Measurements from ENCODE around the gene PTPRN2.
"Not testable (repeated sequence)": the region's sequence is repeated elsewhere in the genome, so short reads cannot be mapped to it uniquely, and the experiment has no call there.

The PTPRN2 gene

DNA sequence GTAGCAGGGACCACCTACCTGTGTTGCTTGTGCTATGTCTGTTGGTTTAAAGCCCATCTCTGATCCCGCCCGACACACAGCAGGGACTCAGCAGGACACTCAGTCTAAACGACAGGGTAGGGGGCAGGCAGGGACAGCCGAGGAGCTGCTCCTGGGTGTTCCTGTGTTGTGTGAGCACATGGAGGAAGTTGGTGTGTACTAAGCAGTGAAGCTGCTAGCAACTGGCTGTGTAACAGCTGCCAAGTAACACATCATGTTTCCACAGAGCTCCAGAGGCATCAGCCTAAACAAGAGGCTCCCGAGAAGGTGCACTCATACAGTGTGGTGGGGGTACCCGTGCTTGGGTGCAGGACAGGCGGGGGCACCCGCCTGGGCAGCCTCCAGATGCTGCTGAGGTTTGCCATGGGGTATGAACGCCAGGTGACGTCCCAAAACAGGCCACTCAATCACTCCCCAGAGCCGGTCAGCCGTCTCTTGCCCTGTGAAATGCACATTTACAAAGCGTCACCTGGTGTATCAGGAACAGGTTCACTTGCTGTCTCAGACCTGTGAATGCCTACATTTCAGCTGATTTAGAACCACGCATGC lies 59.6 kb downstream of the PTPRN2 start:
- no peak overlapping the region for H3K4me3 ChIP-seq (ENCODE audit: low read depth, low read length)
- TF ChIP-seq, protein P1, sequence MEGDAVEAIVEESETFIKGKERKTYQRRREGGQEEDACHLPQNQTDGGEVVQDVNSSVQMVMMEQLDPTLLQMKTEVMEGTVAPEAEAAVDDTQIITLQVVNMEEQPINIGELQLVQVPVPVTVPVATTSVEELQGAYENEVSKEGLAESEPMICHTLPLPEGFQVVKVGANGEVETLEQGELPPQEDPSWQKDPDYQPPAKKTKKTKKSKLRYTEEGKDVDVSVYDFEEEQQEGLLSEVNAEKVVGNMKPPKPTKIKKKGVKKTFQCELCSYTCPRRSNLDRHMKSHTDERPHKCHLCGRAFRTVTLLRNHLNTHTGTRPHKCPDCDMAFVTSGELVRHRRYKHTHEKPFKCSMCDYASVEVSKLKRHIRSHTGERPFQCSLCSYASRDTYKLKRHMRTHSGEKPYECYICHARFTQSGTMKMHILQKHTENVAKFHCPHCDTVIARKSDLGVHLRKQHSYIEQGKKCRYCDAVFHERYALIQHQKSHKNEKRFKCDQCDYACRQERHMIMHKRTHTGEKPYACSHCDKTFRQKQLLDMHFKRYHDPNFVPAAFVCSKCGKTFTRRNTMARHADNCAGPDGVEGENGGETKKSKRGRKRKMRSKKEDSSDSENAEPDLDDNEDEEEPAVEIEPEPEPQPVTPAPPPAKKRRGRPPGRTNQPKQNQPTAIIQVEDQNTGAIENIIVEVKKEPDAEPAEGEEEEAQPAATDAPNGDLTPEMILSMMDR (IDR thresholded peaks at IDR 0.05; ENCODE audit: insufficient read depth, low read length, missing control alignments), result no peak
- POLR2A ChIA-PET, result no interaction called here
- no peak for DNase-seq (ENCODE audit: low read depth, low spot score)
- CTCF ChIA-PET, result no interaction called here

DNA sequence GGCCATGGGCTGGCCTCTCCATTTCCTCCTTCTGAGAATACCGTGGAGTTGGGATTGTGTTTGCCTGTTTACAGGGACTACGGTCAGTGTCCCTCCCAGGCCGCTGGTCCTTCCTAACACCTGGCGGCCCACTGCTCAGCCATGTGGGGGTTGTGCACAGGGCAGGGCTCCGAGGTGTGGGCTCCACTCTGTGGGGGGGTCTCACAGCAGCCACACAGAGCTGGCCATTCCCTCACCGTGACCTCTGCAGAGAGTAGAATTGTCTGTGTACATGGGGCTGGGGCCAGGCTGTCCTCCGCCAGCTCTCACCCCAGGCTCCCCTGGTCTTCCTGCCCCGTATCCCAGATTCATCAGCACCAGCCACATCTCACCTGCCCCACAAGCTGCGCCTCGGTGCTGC lies 60.1 kb downstream of the PTPRN2 start:
- TF ChIP-seq, protein P1 (IDR thresholded peaks at IDR 0.05; ENCODE audit: insufficient read depth, low read length, missing control alignments), result no peak
- no peak for DNase-seq (ENCODE audit: low read depth, low spot score)
- H3K4me3 ChIP-seq (ENCODE audit: low read depth, low read length), result no peak overlapping the region
- ChIA-PET CTCF (no interaction called here), POLR2A (no interaction called here)

DNA sequence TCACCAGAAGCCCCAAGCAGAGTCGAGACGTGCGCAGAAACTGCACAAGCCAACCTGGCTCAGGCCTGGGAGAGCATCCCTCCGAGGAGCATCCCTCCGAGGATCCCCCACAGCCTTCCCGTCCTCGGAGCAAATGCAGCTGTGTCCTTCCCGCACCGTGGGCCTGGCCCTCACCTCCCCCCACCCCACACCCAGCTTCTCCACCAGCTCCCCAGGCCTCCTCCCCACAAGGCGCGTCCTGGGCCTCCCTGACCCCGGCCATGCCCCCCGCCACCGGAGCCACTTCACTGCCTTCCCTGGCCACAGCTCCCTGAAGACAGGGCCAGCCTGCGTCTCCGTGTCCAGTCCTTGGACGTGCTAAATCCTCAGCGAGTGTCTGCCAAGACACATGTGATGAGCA lies 60.6 kb downstream of the PTPRN2 start:
- ChIA-PET POLR2A (no interaction called here), CTCF (no interaction called here)
- TF ChIP-seq, protein P1 (IDR thresholded peaks at IDR 0.05; ENCODE audit: insufficient read depth, low read length, missing control alignments), result no peak
- DNase-seq (ENCODE audit: low read depth, low spot score), result no peak
- H3K4me3 ChIP-seq (ENCODE audit: low read depth, low read length), result no peak overlapping the region

DNA sequence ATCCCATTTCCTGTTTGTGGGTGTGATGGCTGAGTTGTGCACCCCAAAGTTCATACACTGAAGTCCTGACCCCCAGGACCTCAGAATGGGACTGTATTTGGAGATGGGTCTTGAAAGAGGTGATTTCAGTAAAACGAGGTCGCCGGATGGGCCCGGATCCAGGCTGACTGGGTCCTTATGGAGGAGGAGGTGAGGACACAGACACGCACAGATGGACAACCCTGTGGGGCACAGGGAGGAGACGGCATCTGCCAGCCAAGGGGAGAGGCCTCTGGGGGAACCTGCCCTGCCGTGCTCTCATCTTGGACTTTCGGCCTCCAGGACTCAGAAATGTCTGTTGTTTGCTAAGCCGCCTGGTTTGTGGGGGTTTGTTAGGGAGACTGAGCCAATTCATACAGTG lies 61.1 kb downstream of the PTPRN2 start:
- ChIA-PET POLR2A (no interaction called here), CTCF (no interaction called here)
- no peak overlapping the region for H3K4me3 ChIP-seq (ENCODE audit: low read depth, low read length)
- no peak for DNase-seq (ENCODE audit: low read depth, low spot score)
- TF ChIP-seq, protein P1 (IDR thresholded peaks at IDR 0.05; ENCODE audit: insufficient read depth, low read length, missing control alignments), result no peak

DNA sequence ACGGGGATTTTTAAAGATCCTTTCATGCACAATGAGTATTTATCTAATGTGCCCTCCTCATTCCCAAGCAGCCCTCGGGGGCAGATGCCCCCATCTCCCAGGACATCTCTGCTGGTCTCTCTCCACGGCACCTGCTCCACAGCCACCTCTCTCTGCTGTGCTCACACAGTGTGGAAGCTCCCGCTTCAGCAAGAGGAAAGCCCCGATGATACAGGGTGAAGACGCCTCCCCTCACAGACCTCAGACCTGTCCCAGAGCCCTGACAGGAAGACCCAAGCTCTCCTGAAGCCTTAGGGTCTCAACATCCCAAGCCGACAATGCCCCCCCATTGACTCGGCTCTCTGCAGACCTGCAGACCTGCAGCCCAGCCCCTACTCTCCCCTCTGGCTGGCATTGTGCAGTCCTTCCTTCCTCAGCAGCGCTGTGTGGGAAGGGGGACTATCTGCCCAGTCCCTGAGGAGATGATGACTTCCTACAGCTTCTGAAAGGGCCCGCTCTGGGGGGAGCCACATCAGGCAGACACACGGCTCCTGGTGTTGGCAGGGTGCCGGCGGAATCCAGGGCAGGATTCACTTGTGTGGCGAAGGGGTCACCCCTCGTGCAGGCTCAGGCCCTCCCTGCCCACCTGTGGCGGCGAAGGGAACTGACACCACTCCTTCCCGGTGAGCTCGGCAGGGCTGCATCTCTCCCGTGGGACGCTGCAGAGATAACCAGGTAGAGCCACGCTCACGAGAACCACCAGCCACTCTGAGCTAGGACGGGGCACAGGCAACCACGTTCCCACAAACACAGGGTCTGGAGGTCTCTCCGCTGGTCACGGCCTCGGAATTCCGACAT lies 61.8 kb downstream of the PTPRN2 start:
- ChIA-PET POLR2A (no interaction called here), CTCF (no interaction called here)
- TF ChIP-seq, protein P1 (IDR thresholded peaks at IDR 0.05; ENCODE audit: insufficient read depth, low read length, missing control alignments), result no peak
- DNase-seq (ENCODE audit: low read depth, low spot score), result no peak
- no peak overlapping the region for H3K4me3 ChIP-seq (ENCODE audit: low read depth, low read length)

DNA sequence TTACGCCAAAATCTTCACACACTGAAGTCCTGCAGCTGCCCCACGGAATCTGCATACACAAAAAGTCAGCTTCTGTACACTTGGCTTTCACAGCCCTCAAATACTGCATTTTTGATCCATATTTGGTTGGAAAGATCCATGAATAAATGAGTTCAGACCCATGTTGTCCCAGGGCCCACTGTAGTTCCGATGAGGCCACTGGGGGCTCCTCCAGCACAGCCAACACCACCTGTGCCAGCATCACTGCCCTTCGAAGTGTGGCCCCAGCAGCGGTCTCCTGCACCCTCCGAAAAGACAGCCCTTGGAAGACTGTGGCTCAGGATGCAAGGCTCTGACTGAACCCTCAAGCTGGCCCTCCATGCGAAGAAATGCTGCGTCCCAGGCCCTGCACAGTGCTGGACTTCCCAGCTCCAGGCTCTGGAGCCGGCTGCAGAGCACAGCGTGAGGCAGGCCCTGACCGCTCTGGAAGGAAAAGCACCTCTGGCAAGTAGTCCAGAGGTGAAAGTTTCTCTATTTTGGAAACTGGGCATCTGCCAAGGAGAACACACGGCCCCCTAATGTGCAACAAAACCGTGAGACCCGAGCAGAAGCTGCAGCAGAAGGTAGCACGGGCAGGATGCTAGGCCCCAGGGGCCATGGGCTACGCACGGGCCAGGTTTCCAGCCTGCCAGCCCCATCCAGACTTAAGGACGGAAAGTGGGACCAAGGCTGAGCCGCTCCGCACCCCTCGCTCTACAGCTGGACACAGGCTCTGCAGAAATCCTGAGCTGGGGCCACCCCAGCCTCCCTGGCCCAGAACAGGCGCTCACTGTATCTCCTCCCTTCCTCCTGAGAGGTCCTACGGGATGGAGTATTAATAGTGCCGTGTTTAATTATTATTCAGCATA lies 62.6 kb downstream of the PTPRN2 start:
- ChIA-PET POLR2A (no interaction called here), CTCF (no interaction called here)
- H3K4me3 ChIP-seq (ENCODE audit: low read depth, low read length), result no peak overlapping the region
- DNase-seq (ENCODE audit: low read depth, low spot score), result no peak
- TF ChIP-seq, protein P1 (IDR thresholded peaks at IDR 0.05; ENCODE audit: insufficient read depth, low read length, missing control alignments), result no peak

DNA sequence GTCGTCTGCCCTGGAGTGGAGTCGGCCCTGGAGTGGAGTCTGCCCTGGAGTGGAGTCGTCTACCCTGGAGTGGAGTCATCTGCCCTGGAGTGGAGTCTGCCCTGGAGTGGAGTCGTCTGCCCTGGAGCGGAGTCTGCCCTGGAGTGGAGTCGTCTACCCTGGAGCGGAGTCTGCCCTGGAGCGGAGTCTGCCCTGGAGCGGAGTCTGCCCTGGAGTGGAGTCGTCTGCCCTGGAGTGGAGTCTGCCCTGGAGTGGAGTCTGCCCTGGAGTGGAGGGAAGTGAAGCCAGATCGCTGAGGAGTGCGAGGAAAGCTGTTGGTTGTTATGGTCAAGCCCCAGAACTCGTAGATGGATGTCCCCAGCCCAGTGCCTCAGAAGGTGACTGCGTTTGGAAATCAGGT lies 63.3 kb downstream of the PTPRN2 start:
- DNase-seq (ENCODE audit: low read depth, low spot score); H3K4me3 ChIP-seq (ENCODE audit: low read depth, low read length); POLR2A ChIA-PET: not testable (repeated sequence)

DNA sequence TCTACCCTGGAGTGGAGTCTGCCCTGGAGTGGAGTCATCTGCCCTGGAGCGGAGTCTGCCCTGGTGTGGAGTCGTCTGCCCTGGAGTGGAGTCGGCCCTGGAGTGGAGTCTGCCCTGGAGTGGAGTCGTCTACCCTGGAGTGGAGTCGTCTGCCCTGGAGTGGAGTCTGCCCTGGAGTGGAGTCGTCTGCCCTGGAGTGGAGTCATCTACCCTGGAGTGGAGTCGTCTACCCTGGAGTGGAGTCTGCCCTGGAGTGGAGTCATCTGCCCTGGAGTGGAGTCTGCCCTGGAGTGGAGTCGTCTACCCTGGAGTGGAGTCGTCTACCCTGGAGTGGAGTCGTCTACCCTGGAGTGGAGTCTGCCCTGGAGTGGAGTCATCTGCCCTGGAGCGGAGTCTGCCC lies 63.7 kb downstream of the PTPRN2 start:
- H3K4me3 ChIP-seq (ENCODE audit: low read depth, low read length); CTCF ChIA-PET: not testable (repeated sequence)

More for the DNA sequence above, 63.3 kb downstream of the PTPRN2 start:
- CTCF ChIA-PET, result not testable (repeated sequence)

More for the DNA sequence above, 63.7 kb downstream of the PTPRN2 start:
- DNase-seq (ENCODE audit: low read depth, low spot score); POLR2A ChIA-PET: not testable (repeated sequence)

All from AG04449 (cell line).